K562 (cell line): ENCODE measurements around the gene PSPH. TPM values are rescaled to one million over a fixed set of nuclear protein-coding genes. Genes with fewer than 3 reads are reported as not detected.
"Not testable (repeated sequence)": the region's sequence is repeated elsewhere in the genome, so short reads cannot be mapped to it uniquely, and the experiment has no call there.

Experiments
- ATAC-seq: fragments of 200-7000 bp; cut with Tn5 transposase; 3 replicates; pipeline ENCODE4 v1.9.1; 2020; ENCODE audit warnings: moderate library complexity
- BruUV-seq: library from RNA; stranded (reverse); fragments of 400-500 nt; replicated peaks from 2 replicates; lab custom pipeline; 2021; lab: Mats Ljungman, UMichigan
- CTCF ChIA-PET: fragments of 300-600 bp; formaldehyde crosslinking; extraction: SDS; loops from one replicate; lab custom pipeline; 2021; ENCODE audit warnings: low intra/inter-chr PET ratio; lab: Yijun Ruan, JAX
- POLR2A ChIA-PET: fragments of 300-600, 350-650 bp; sonication (Branson Sonifier 250); formaldehyde crosslinking; extraction: SDS; loops from one replicate; lab custom pipeline; 2021; ENCODE audit warnings: antibody characterized with exemption, inconsistent platforms; lab: Yijun Ruan, JAX
- DNase-seq, 4 experiments: peaks; one replicate each; pipeline versions ENCODE4 v3.0.0 to v3.0.0-alpha.2; 2011 to 2018; ENCODE audit warnings: low spot score in 3 of 4, mixed read lengths in 3 of 4; ENCODE audit errors: extremely low read depth in 1 of 4
- FAIRE-seq: peaks from 2 replicates; lab custom pipeline; 2011; peaks lifted over from hg19 to GRCh38; lab: Jason Lieb, UNC
- H2AFZ ChIP-seq: 2 replicates; pipeline ENCODE4 v1.6.0; 2011; ENCODE audit warnings: low read depth, low read length, control low read depth, inconsistent platforms
- H3K27ac ChIP-seq: fragments of 200-600 bp; 3 replicates; pipeline ENCODE4 v1.8.0; 2011; ENCODE audit warnings: low read depth, mild to moderate bottlenecking, control low read depth, inconsistent platforms, low read length, moderate library complexity, mixed read lengths; ENCODE audit errors: extremely low read depth
- H3K27me3 ChIP-seq, 2 experiments: fragments of 300-600 bp in 1 of 2; 2 replicates in 1 of 2; 3 replicates in 1 of 2; pipeline versions ENCODE4 v1.6.0 to v1.8.0; 2011; ENCODE audit warnings: inconsistent platforms in 2 of 2, low read length in 2 of 2, mild to moderate bottlenecking in 1 of 2, mixed read lengths in 1 of 2, moderate library complexity in 1 of 2; ENCODE audit not compliant: control insufficient read depth in 2 of 2, insufficient read depth in 2 of 2
- H3K36me3 ChIP-seq: fragments of 300-600 bp; 3 replicates; pipeline ENCODE4 v1.8.0; 2011; ENCODE audit warnings: mild to moderate bottlenecking, low read length, inconsistent platforms; ENCODE audit not compliant: control insufficient read depth, insufficient read depth
- H3K4me1 ChIP-seq, 2 experiments: fragments of 200-600 bp in 1 of 2; replicated peaks in 1 of 2; 2 replicates in 1 of 2; 3 replicates in 1 of 2; pipeline versions ENCODE4 v1.5.1 to v1.8.0; 2011; ENCODE audit warnings: inconsistent platforms in 2 of 2, low read length in 2 of 2, mild to moderate bottlenecking in 1 of 2, mixed read lengths in 1 of 2, moderate library complexity in 1 of 2; ENCODE audit not compliant: control insufficient read depth in 2 of 2, insufficient read depth in 2 of 2
- H3K4me2 ChIP-seq: 2 replicates; pipeline ENCODE4 v1.6.1; 2011; ENCODE audit warnings: low read length, control low read depth, inconsistent platforms, mixed read lengths; ENCODE audit not compliant: insufficient read depth
- H3K4me3 ChIP-seq: fragments of 200-600 bp; sonication (generic), shearing (Covaris generic); 2 replicates; pipeline ENCODE4 v1.5.1; 2016; ENCODE audit warnings: control low read depth, inconsistent platforms
- H3K79me2 ChIP-seq: fragments of 200-600 bp; 3 replicates; pipeline ENCODE4 v1.8.0; 2011; ENCODE audit warnings: low read length, inconsistent platforms; ENCODE audit not compliant: control insufficient read depth, insufficient read depth
- H3K9ac ChIP-seq, 2 experiments: 2 replicates each; pipeline versions ENCODE4 v1.6.0 to v1.6.1; 2011; ENCODE audit warnings: low read depth in 2 of 2, low read length in 2 of 2, control low read depth in 1 of 2, inconsistent platforms in 1 of 2, mild to moderate bottlenecking in 1 of 2, mixed read lengths in 1 of 2; ENCODE audit not compliant: insufficient read depth in 1 of 2
- H3K9me1 ChIP-seq: one replicate; pipeline ENCODE4 v1.6.0; 2011; ENCODE audit warnings: inconsistent platforms, mild to moderate bottlenecking, low read length, moderate library complexity; ENCODE audit not compliant: control insufficient read depth, insufficient read depth
- H3K9me3 ChIP-seq: replicated peaks from 2 replicates; pipeline ENCODE4 v1.5.1; 2011; ENCODE audit warnings: low read depth, low read length, inconsistent platforms; ENCODE audit not compliant: control insufficient read depth, insufficient read depth
- H4K20me1 ChIP-seq: replicated peaks from 2 replicates; pipeline ENCODE4 v1.6.1; 2011; ENCODE audit warnings: low read length, inconsistent platforms, mixed read lengths; ENCODE audit not compliant: control insufficient read depth, insufficient read depth
- CTCF ChIP-seq, 3 experiments: IDR thresholded peaks in 2 of 3; conservative IDR thresholded peaks in 1 of 3; 2 replicates each; pipeline ENCODE4 v1.5.1; 2011 to 2012; ENCODE audit warnings: low read length in 3 of 3, mild to moderate bottlenecking in 3 of 3, control low read depth in 2 of 3, improper control_type of control experiment in 1 of 3, inconsistent platforms in 1 of 3, low read depth in 1 of 3, mixed read lengths in 1 of 3, moderate library complexity in 1 of 3; ENCODE audit not compliant: insufficient read depth in 2 of 3
- WGBS: fragments of 100-300 bp; shearing (Covaris generic); methylation state at CpG from one replicate; pipeline ENCODE4 v1.1.6; 2016; ENCODE audit warnings: low coverage, mixed read lengths; ENCODE audit not compliant: insufficient coverage; ENCODE audit errors: missing lambda C conversion rate; 5-methylcytosine and 5-hydroxymethylcytosine counted together
- in situ Hi-C: fragments of 300-500 bp; cut with MboI; formaldehyde crosslinking; loops from 4 replicates; pipeline ENCODE4 v1.15.0; 2018; ENCODE audit warnings: inconsistent platforms, mixed read lengths
- intact Hi-C: fragments of 100-400 bp; cut with micrococcal nuclease; formaldehyde crosslinking; loops from 2 replicates; pipeline ENCODE4 v1.14.2; 2022
- polyA plus RNA-seq, 8 experiments: library from polyadenylated mRNA; depleted of rRNA in 4 of 8; stranded (reverse) in 5 of 8; unstranded in 3 of 8; fragments of >200 nt; fragmentation: Nextera tagmentation in 2 of 8; fragmentation: Illumina TruSeq in 1 of 8; extraction: Ambion mirVana in 2 of 8; extraction: Trizol in 1 of 8; gene quantifications; 2 replicates each; pipeline versions ENCODE4 v1.2.1 to v1.2.3, GENCODE V29; 2011 to 2014; ENCODE audit warnings: inconsistent platforms in 1 of 8, missing spikeins in 1 of 8
- total RNA-seq, 7 experiments: library from RNA; depleted of rRNA in 6 of 7; stranded (reverse); fragments of >200 nt in 6 of 7; fragmentation: Illumina TruSeq in 2 of 7; extraction: Trizol in 2 of 7; gene quantifications; 2 replicates each; pipeline versions ENCODE4 v1.2.1 to v1.2.3, GENCODE V29; 2011 to 2021; ENCODE audit warnings: low replicate concordance in 1 of 7
- TF ChIP-seq, protein P1 (sequence below), 2 experiments: fragments of 450-650 bp; formaldehyde crosslinking in 1 of 2; IDR thresholded peaks; 2 replicates each; pipeline versions ENCODE4 v1.4.0 to v1.6.1; 2014 to 2020; ENCODE audit warnings: mild to moderate bottlenecking in 2 of 2, borderline replicate concordance in 1 of 2, low read depth in 1 of 2

Gene PSPH
- total and polyA plus RNA-seq, 9 of the 15 experiments (the other 6 are each of a cell fraction or from before 2014, with no cell fraction given) = 6.3 to 46.8 (median 20.2) TPM

DNA sequence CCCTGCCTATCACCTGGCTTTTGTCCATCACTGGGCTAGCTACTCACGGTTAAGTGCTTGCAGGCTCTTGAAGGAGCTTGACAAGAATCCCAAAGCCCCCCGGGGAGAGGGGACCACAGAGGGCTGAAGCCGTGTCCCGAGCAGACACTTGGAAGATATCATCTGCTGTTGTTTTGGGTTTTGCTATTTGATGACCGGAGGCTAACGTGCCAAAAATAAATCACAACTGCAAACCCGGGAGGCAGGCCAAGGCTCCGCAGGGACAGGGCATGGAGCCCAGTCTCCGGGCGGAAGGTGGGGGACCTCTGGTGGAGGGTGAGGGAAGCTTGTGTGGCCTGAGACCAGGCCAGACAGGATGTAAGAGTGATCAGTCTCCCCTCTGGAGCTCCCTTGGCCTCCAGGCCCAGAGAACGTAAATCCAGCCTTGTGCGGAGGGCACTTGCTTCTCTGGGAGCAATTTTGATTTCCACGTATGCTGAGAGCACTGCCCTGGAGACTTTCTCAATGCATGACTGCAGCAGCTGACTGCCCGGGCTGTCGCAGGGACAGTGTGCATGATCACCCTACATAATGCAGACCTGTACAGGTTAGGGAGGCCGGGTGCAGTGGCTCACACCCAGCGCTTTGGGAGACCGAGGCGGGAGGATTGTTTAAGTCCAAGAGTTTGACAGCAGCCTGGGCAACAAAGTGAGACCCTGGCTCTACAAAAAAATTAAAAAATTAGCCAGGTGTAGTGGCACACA lies 41.7 kb upstream of the PSPH start, which contains the start of gene PHKG1 (continued):
- TF ChIP-seq CTCF (IDR thresholded peaks at IDR 0.05 in 2 of 3, conservative IDR thresholded peaks at IDR 0.05 in 1 of 3; ENCODE audit: insufficient read depth in 2 of 3, low read depth in 1 of 3, low read length in 3 of 3) = peak; percentile 54 to 59 (median 56); a peak in 5 of 6 replicates
- TF ChIP-seq, protein P1, sequence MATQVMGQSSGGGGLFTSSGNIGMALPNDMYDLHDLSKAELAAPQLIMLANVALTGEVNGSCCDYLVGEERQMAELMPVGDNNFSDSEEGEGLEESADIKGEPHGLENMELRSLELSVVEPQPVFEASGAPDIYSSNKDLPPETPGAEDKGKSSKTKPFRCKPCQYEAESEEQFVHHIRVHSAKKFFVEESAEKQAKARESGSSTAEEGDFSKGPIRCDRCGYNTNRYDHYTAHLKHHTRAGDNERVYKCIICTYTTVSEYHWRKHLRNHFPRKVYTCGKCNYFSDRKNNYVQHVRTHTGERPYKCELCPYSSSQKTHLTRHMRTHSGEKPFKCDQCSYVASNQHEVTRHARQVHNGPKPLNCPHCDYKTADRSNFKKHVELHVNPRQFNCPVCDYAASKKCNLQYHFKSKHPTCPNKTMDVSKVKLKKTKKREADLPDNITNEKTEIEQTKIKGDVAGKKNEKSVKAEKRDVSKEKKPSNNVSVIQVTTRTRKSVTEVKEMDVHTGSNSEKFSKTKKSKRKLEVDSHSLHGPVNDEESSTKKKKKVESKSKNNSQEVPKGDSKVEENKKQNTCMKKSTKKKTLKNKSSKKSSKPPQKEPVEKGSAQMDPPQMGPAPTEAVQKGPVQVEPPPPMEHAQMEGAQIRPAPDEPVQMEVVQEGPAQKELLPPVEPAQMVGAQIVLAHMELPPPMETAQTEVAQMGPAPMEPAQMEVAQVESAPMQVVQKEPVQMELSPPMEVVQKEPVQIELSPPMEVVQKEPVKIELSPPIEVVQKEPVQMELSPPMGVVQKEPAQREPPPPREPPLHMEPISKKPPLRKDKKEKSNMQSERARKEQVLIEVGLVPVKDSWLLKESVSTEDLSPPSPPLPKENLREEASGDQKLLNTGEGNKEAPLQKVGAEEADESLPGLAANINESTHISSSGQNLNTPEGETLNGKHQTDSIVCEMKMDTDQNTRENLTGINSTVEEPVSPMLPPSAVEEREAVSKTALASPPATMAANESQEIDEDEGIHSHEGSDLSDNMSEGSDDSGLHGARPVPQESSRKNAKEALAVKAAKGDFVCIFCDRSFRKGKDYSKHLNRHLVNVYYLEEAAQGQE (IDR thresholded peaks at IDR 0.05; ENCODE audit: borderline replicate concordance) = peak; percentile 24; the same call in 1 of the 2 replicates
- TF ChIP-seq, protein P1 (CRISPR knock-in tag; IDR thresholded peaks at IDR 0.05; ENCODE audit: low read depth) = no peak
- TF ChIP-seq, all 486 proteins: peak for 8

DNA sequence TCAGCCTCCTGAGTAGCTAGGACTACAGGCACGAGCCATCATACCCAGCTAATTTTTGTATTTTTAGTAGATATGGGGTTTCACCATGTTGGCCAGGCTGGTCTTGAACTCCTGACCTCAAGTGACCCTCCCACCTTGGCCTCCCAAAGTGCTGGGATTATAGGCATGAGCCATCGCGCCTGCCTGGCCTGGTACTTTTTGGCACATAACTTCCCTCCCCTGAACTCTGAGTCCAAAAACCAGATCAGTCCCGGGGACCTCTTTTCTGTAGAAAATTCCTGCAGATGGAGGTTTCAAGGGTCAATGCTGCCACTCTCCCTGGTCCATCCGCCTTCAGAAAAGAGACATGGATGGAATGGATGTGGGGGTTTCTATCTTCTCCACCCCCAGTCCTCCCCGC lies 41.1 kb upstream of the PSPH start:
- 73% methylated on average over 4 of the region's 6 CpGs for WGBS
- BruUV-seq, H3K27ac ChIP-seq, H3K27me3 ChIP-seq, H4K20me1 ChIP-seq, H3K79me2 ChIP-seq, H3K4me3 ChIP-seq, H2AFZ ChIP-seq, H3K4me2 ChIP-seq, FAIRE-seq, H3K4me1 ChIP-seq, CTCF ChIA-PET, H3K9ac ChIP-seq, DNase-seq, H3K9me1 ChIP-seq, intact Hi-C loops, H3K36me3 ChIP-seq, H3K9me3 ChIP-seq, in situ Hi-C loops, ATAC-seq: not testable (repeated sequence)
- POLR2A ChIA-PET = interaction anchor here (0.9 to 3.3 kb wide), 2 partner anchors 9 to 14 kb away, joined by 4 to 16 read pairs; no protein-coding TSS in a partner anchor
